ENCODE data around the gene KDM6A.
"Not testable (repeated sequence)": the region's sequence is repeated elsewhere in the genome, so short reads cannot be mapped to it uniquely, and the experiment has no call there.

KDM6A gene

DNA sequence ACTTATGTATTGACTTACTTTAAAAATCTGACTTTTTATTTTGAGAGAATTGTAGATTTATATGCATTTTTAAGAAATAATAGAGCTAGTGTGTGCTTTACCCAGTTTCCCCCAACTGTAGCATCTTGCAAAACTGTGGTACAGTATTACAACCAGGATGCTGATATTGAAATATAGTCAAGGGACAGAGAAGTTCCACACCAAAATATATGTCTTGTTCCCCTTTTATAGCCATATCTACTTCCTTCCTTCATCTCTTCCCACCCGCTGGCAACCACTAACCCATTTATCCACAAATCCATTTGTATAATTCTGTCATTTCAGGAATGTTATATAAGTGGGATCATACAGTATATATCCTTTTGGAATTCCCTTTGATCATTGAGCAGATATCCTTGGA, 16.8 kb downstream of the KDM6A start:
- no peak for DNase-seq (ENCODE audit: low spot score)

- DNase-seq (ENCODE audit: low spot score), result peak; percentile 35
Measured at GRCh38 chrX:44890247-44890646, 17.3 kb downstream of the KDM6A start.

GRCh38 chrX:44890687-44891086, 17.7 kb downstream of the KDM6A start:
- DNase-seq (ENCODE audit: low spot score), result not testable (repeated sequence)

- DNase-seq (ENCODE audit: low spot score), result no peak
Measured at GRCh38 chrX:44891642-44892041, 18.7 kb downstream of the KDM6A start.

- DNase-seq (ENCODE audit: low spot score), result no peak
Measured at GRCh38 chrX:44896876-44897186, 23.8 kb downstream of the KDM6A start.

- DNase-seq (ENCODE audit: low spot score), result peak; percentile 47
Measured at GRCh38 chrX:44897539-44897938, 24.6 kb downstream of the KDM6A start.

DNA sequence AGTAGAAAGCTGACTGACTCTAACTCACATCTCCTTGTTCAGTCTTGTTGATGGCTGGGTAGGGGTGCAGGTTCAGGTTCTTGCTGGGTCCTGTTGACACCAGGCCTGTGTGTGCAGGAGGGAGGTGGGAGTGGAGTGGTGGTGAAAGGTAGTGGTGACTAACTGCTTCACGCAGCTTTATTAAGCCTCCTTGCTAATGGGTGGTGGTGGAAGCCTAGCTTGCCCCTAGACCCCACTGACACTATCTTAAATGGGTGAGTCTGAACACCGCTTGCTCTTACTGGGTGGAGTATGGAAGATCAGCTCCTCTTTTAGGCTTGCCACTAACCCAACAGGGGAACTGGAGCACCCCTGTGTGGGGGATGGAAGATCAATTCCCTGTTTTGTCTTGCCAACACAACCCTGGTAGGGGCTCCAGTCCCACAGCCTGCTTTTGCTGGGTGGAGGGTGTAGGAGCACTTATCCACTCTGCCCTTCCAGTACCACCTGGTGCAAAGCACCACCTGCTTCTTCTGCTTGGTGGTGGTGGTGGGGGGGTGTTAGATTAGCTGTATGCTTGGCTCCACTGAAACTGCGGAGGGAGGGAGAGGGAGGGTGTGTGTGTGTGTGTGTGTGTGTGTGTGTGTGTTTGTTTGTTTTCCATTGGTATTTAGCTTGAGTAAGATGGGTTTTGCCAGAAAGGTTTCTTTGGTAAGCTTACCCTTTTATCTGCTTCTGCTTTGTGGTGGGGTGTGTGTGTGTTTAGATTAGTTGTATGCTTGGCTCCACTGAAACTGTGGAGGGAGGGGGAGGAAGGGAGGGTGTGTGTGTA, 25.6 kb downstream of the KDM6A start:
- DNase-seq (ENCODE audit: low spot score), result no peak

DNA sequence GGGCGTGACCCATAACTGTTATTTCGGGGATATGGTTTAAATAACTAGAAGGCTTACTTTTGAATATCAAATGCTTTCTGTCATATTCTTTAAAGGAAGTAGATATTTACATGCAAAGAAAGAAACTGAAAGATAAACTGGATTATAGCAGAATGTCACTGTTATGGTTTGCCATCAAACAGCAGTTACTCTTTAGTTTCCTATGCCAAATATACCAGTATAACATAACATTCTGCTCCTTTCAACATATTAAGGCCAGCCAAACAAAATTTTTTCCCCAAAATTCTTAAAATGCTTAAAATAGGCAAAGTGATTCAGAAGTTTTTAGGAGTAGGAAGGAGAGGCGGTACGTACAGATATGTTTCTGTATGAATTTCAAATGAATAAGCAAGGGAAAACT, 27.0 kb downstream of the KDM6A start:
- DNase-seq (ENCODE audit: low spot score), result no peak

GRCh38 chrX:44903107-44903506, 30.1 kb downstream of the KDM6A start:
- DNase-seq (ENCODE audit: low spot score), result peak; percentile 62

- DNase-seq (ENCODE audit: low spot score), result no peak
Measured at GRCh38 chrX:44903830-44904530, 31.0 kb downstream of the KDM6A start.

DNA sequence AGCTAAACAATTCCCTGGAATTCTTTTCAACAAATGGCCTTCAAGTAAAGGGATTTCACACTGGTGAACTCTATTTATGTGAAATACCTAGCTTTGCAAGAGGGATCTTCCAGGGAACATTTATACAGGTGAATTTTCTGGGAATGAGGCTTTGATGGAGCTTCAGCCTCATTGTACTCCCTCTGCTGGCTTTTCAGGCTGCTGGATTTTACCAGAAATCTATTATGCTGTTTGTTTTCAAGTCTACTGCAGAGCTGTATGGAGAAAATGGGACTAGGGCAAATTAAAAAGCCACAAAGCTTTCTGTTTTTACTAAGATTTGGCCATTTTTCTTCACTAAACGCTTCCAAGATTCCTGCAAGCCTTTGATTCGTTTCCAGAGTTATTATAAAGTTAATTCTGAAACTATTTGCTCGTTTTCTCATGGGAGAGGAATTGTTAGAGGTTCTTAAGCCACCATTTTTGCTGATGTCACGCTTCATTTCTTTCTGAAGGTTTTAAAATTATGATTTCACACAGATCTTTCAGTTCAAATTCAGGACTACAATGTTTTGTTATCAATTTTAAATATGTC, 31.6 kb downstream of the KDM6A start:
- no peak for DNase-seq (ENCODE audit: low spot score)

GRCh38 chrX:44906041-44906440, 33.1 kb downstream of the KDM6A start:
- DNase-seq (ENCODE audit: low spot score), result peak; percentile 44

GRCh38 chrX:44906542-44906941, 33.6 kb downstream of the KDM6A start:
- DNase-seq (ENCODE audit: low spot score), result no peak

- DNase-seq (ENCODE audit: low spot score), result peak; percentile 31
Measured at GRCh38 chrX:44908153-44908552, 35.2 kb downstream of the KDM6A start.

- DNase-seq (ENCODE audit: low spot score), result no peak
Measured at GRCh38 chrX:44908827-44909226, 35.8 kb downstream of the KDM6A start.

GRCh38 chrX:44910508-44910907, 37.5 kb downstream of the KDM6A start:
- DNase-seq (ENCODE audit: low spot score), result not testable (repeated sequence)

DNA sequence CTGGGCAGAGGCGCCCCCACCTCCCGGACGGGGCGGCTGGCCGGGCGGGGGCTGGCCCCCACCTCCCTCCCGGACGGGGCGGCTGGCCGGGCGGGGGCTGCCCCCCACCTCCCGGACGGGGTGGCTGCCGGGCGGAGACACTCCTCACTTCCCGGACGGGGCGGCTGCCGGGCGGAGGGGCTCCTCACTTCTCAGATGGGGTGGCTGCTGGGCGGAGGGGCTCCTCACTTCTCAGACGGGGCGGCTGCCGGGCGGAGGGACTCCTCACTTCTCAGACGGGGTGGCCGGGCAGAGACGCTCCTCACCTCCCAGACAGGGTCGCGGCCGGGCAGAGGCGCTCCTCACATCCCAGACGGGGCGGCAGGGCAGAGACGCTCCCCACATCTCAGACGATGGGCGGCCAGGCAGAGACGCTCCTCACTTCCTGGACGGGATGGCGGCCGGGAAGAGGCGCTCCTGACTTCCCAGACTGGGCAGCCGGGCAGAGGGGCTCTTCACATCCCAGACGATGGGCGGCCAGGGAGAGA, 38.1 kb downstream of the KDM6A start:
- not testable (repeated sequence) for DNase-seq (ENCODE audit: low spot score)

DNA sequence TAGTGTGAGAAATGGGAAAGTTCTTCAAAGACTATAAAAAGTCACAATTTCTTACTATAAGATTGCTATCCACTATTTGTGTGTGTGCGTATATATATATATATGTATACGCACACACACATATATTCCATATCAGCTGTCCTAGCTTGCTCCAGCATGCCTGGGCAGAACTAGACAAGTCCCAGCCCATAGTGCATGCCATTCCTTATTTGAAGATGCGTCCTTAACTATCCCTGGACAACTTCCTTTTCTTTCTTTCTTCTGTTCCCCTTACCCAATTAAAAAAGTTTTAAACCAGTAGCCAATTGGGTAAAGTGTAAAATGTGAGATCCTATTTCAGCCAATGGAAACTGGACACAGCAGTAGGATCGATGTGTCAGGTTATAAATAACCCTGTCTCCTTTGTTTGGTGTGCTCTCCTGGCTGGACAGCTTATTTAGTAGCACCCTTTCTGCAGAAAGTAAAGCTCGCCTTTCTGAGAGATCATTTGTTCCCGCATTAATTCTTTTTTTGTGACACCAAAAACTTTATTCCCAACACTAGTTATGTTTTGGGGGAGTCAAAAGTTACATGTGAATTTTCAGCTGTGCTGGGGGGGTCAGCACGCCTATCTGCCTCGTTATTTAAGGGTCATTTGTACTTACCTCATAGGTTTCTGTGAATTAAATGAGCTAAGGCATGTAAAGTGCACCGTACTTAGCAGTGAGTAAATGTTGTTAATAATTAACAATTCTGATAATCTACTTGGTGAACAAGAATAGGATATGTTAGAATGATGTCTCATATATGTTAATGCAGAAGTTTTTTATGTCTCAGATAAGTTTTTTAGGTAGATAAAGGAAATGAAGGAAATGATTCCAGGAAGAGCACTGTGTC, 40.9 kb downstream of the KDM6A start:
- peak; percentile 70 for DNase-seq (ENCODE audit: low spot score)

- peak; percentile 86 for DNase-seq (ENCODE audit: low spot score)
Measured at GRCh38 chrX:44914532-44915198, 41.7 kb downstream of the KDM6A start.

DNA sequence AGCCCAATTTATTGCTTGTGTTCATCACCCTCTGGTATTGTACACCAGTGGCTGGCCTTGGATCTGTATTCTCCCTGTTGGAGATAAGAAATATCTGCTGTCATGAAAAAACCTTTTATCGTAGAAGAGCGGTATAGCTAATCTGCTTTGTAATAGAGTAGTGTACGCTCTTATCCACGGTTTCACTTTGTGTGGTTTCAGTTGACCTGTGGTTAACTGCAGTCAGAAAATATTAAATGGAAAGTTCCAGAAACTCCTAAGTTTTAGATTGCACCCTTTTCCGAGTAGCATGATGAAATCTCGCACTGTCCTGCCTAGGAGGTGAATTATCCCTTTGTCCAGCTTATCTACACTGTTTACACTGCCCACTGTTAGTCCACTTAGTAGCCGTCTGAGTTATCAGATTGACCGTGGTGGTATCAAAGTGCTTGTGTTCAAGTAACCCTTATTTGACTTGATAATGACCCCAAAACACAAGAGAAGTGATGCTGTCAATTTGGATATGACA, 42.4 kb downstream of the KDM6A start:
- DNase-seq (ENCODE audit: low spot score), result no peak

DNA sequence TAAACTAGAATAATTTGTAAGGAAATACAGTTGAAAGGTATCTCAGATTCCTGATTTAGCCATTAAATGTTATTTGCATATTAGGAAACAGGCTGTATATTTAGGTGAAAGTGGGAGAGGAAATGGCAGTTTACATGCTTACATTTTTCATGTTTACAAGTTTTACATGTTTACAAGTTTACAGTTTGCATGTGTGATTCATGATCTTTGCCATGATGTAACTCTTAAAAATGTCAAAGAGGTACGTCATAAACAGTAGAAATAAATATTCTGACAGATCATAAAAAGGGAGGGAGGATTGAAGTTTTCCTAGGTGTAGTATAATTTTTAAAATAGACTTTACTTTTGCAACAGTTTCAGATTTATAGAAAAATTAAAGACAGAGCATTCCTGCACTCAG, 45.7 kb downstream of the KDM6A start:
- DNase-seq (ENCODE audit: low spot score), result no peak
